ENCODE results near the gene PCGF5. TPM values are rescaled to one million over a fixed set of nuclear protein-coding genes. Genes with fewer than 3 reads are reported as not detected.

PCGF5 gene
- total and polyA plus RNA-seq, 2 of the 8 experiments (the other 6 are each of a cell fraction or from before 2014, with no cell fraction given): 5.8 to 8.4 TPM

- Histone ChIP-seq H2BK5ac (ENCODE audit: low read depth, low read length) (no peak overlapping the region), H3K4me1 (replicated peaks in 1 of 4; ENCODE audit: control insufficient read depth in 3 of 4, insufficient read depth in 4 of 4, low read length in 3 of 4) (peaks cover 0 to 4% (median 0%) of the 10 kb centered on the region in 4 experiments; a peak in 1 of 7 replicates), H3K27me3 (replicated peaks in 1 of 4; ENCODE audit: control insufficient read depth in 3 of 4, extremely low read depth in 1 of 4, insufficient read depth in 3 of 4, low read length in 3 of 4) (no peaks in the 10 kb centered on the region), H3K23ac (ENCODE audit: insufficient read length) (no peak overlapping the region), H4K20me1 (replicated peaks in 1 of 2; ENCODE audit: control insufficient read depth in 1 of 2, insufficient read depth in 2 of 2, low read length in 2 of 2) (no peaks in the 10 kb centered on the region), H2BK12ac (ENCODE audit: low read depth, low read length) (no peak overlapping the region), H3K4ac (replicated peaks; ENCODE audit: insufficient read length, low read depth, low read length) (no peak overlapping the region), H4K91ac (replicated peaks; ENCODE audit: insufficient read length, low read length) (no peak overlapping the region), H2AK5ac (ENCODE audit: low read depth, low read length) (no peak overlapping the region), H4K8ac (ENCODE audit: extremely low read depth, insufficient read depth, low read length) (no peak overlapping the region), H3K23me2 (ENCODE audit: low read depth, low read length) (no peaks in the 10 kb centered on the region), H3K14ac (ENCODE audit: insufficient read length) (no peak overlapping the region), H3K79me2 (ENCODE audit: control insufficient read depth in 1 of 2, insufficient read depth in 2 of 2, low read length in 2 of 2) (no peaks in the 10 kb centered on the region), H2AFZ (ENCODE audit: low read length) (no peak overlapping the region), H3K9ac (replicated peaks in 1 of 4; ENCODE audit: extremely low read depth in 1 of 4, low read depth in 3 of 4, low read length in 3 of 4) (no peak overlapping the region), H3K9me3 (ENCODE audit: insufficient read depth in 2 of 2, low read depth in 1 of 2, low read length in 1 of 2) (no peaks in the 10 kb centered on the region), H4K5ac (ENCODE audit: insufficient read length, low read depth, low read length) (no peak overlapping the region), H3K36me3 (ENCODE audit: control insufficient read depth in 2 of 4, insufficient read depth in 4 of 4, low read length in 3 of 4) (no peaks in the 10 kb centered on the region), H3K4me2 (ENCODE audit: insufficient read depth in 1 of 2, low read depth in 2 of 2, low read length in 2 of 2) (no peak overlapping the region), H2BK20ac (ENCODE audit: low read length) (no peak overlapping the region), H3K18ac (ENCODE audit: extremely low read depth, low read length) (no peak overlapping the region), H3K56ac (replicated peaks; ENCODE audit: insufficient read length, low read depth, low read length) (no peak overlapping the region), H3K79me1 (ENCODE audit: low read depth, low read length) (no peaks in the 10 kb centered on the region), H2BK120ac (replicated peaks; ENCODE audit: low read depth, low read length) (no peak overlapping the region), H3K27ac (ENCODE audit: low read depth, low read length) (no peak overlapping the region), H2BK15ac (ENCODE audit: low read length) (no peak overlapping the region), H3K4me3 (ENCODE audit: extremely low read depth in 1 of 4, insufficient read depth in 2 of 4, low read depth in 3 of 4, low read length in 4 of 4) (no peak overlapping the region)
- POLR2A ChIA-PET (ENCODE audit: partially characterized antibody): interaction anchor here (0.7 kb wide), 1 partner anchor 8 kb away, joined by 3 read pairs; no protein-coding TSS in a partner anchor
- TF ChIP-seq KDM5A (IDR thresholded peaks at IDR 0.05; ENCODE audit: low read length) (no peak), HDAC6 (IDR thresholded peaks at IDR 0.05; ENCODE audit: low read depth, low read length) (no peak), BRCA1 (IDR thresholded peaks at IDR 0.05; ENCODE audit: low read depth, low read length) (no peak), CBX5 (IDR thresholded peaks at IDR 0.05; ENCODE audit: low read depth, low read length) (no peak)
- DNase-seq (ENCODE audit: low read depth in 1 of 2, low spot score in 2 of 2) (no peak), FAIRE-seq (no peak)
- CTCF ChIA-PET (ENCODE audit: partially characterized antibody): interaction anchor here (1.4 kb wide), 1 partner anchor 12 kb away, joined by 5 read pairs; no protein-coding TSS in a partner anchor
- WGBS, 2 experiments (ENCODE audit: extremely low coverage in 1 of 2, insufficient coverage in 1 of 2, insufficient read length in 1 of 2, insufficient replicate concordance in 2 of 2, low coverage in 1 of 2, low lambda C conversion rate in 2 of 2, missing lambda C conversion rate in 1 of 2): 84% methylated on average over 3 of the region's 3 CpGs; no CpG with 5 or more reads in 1 of the 2 experiments
These were observed 19.1 kb upstream of the PCGF5 start for GRCh38 chr10:91201213-91201996.
